Measurements from ENCODE around the gene DOCK1.

DOCK1 gene

GRCh38 chr10:127195571-127196281 lies 290.5 kb downstream of the DOCK1 start:
- TF ChIP-seq CTCF (IDR thresholded peaks at IDR 0.05; ENCODE audit: extremely low read depth, missing control alignments) = no peak
- peak; percentile 27 for DNase-seq (ENCODE audit: low spot score)

GRCh38 chr10:127196282-127197153 lies 291.3 kb downstream of the DOCK1 start, which contains the start of gene INSYN2A:
INSYN2A (minus strand) TSS chr10:127196591; CDS start chr10:127176395, 20,196 bp downstream.
- no peak for TF ChIP-seq CTCF (IDR thresholded peaks at IDR 0.05; ENCODE audit: extremely low read depth, missing control alignments)
- DNase-seq (ENCODE audit: low spot score) = peak; percentile 25

GRCh38 chr10:127197154-127197432 lies 291.9 kb downstream of the DOCK1 start:
- no peak for TF ChIP-seq CTCF (IDR thresholded peaks at IDR 0.05; ENCODE audit: extremely low read depth, missing control alignments)
- DNase-seq (ENCODE audit: low spot score) = no peak

GRCh38 chr10:127198307-127198706 lies 293.1 kb downstream of the DOCK1 start:
- DNase-seq (ENCODE audit: low spot score) = no peak
- TF ChIP-seq CTCF (IDR thresholded peaks at IDR 0.05; ENCODE audit: extremely low read depth, missing control alignments) = no peak

GRCh38 chr10:127198721-127199120 lies 293.5 kb downstream of the DOCK1 start:
- no peak for DNase-seq (ENCODE audit: low spot score)
- no peak for TF ChIP-seq CTCF (IDR thresholded peaks at IDR 0.05; ENCODE audit: extremely low read depth, missing control alignments)

- TF ChIP-seq CTCF (IDR thresholded peaks at IDR 0.05; ENCODE audit: extremely low read depth, missing control alignments) = no peak
- no peak for DNase-seq (ENCODE audit: low spot score)
These were observed 295.4 kb downstream of the DOCK1 start for GRCh38 chr10:127200646-127201045.

GRCh38 chr10:127203067-127203466 lies 297.8 kb downstream of the DOCK1 start:
- TF ChIP-seq CTCF (IDR thresholded peaks at IDR 0.05; ENCODE audit: extremely low read depth, missing control alignments) = no peak
- DNase-seq (ENCODE audit: low spot score) = no peak
